CD4-positive, alpha-beta T cell treated with Interleukin-1 beta for 1 hour (primary cell): Measurements from ENCODE around the gene COP1.

ENCODE experiments used
- DNase-seq, 2 donors: peaks; one replicate each; pipeline ENCODE4 v3.0.0-alpha.2; 2020 to 2022

The COP1 gene

GRCh38 chr1:175944591-175944990 is 262.5 kb downstream of the COP1 start:
- DNase-seq = no peak

- no peak for DNase-seq
Observed at GRCh38 chr1:175941164-175941563, 265.9 kb downstream of the COP1 start.

- no peak for DNase-seq
Observed at GRCh38 chr1:175936736-175937135, 270.4 kb downstream of the COP1 start.

- no peak for DNase-seq
Observed at GRCh38 chr1:175935566-175936115, 271.4 kb downstream of the COP1 start.

GRCh38 chr1:175935166-175935565 is 271.9 kb downstream of the COP1 start:
- DNase-seq = no peak

- no peak for DNase-seq
Observed at GRCh38 chr1:175933801-175934200, 273.3 kb downstream of the COP1 start.

GRCh38 chr1:175927944-175928343 is 279.1 kb downstream of the COP1 start:
- DNase-seq = no peak

- DNase-seq = no peak
Observed at GRCh38 chr1:175922254-175922881, 284.7 kb downstream of the COP1 start.

GRCh38 chr1:175920381-175920780 is 286.7 kb downstream of the COP1 start:
- no peak for DNase-seq

- no peak for DNase-seq
Observed at GRCh38 chr1:175919001-175919400, 288.1 kb downstream of the COP1 start.

- no peak for DNase-seq
Observed at GRCh38 chr1:175918364-175918801, 288.7 kb downstream of the COP1 start.

GRCh38 chr1:175914115-175914514 is 293.0 kb downstream of the COP1 start:
- DNase-seq = no peak

GRCh38 chr1:175911138-175911537 is 295.9 kb downstream of the COP1 start:
- DNase-seq = no peak

- no peak for DNase-seq
Observed at GRCh38 chr1:175906370-175906769, 300.7 kb downstream of the COP1 start.

- no peak for DNase-seq
Observed at GRCh38 chr1:175904808-175905207, 302.3 kb downstream of the COP1 start.

GRCh38 chr1:175902281-175902680 is 304.8 kb downstream of the COP1 start:
- no peak for DNase-seq

GRCh38 chr1:175901076-175901836 is 305.8 kb downstream of the COP1 start:
- DNase-seq = no peak

GRCh38 chr1:175900171-175900570 is 306.9 kb downstream of the COP1 start:
- DNase-seq = no peak

GRCh38 chr1:175895966-175896365 is 311.1 kb downstream of the COP1 start:
- no peak for DNase-seq
